Activated CD4-positive, CD25-positive, alpha-beta regulatory T cell treated with anti-CD3 and anti-CD28 coated beads, Interleukin-2, amount 50 U/mL, for 72 hours (primary cell): ENCODE results near the gene GPR180.

Experiments used
- DNase-seq: peaks from one replicate; pipeline ENCODE4 v3.0.0; 2021

GPR180 gene

GRCh38 chr13:94656766-94657165 lies 55.1 kb downstream of the GPR180 start:
- no peak for DNase-seq

GRCh38 chr13:94657167-94657566 lies 55.5 kb downstream of the GPR180 start:
- no peak for DNase-seq

GRCh38 chr13:94658926-94659597 lies 57.4 kb downstream of the GPR180 start:
- no peak for DNase-seq

- no peak for DNase-seq
Measured at GRCh38 chr13:94659598-94659946, 57.9 kb downstream of the GPR180 start.

GRCh38 chr13:94660695-94661326 lies 59.2 kb downstream of the GPR180 start:
- no peak for DNase-seq

- no peak for DNase-seq
Measured at GRCh38 chr13:94661406-94661805, 59.7 kb downstream of the GPR180 start.

GRCh38 chr13:94662274-94662945 lies 60.8 kb downstream of the GPR180 start:
- no peak for DNase-seq

- no peak for DNase-seq
Measured at GRCh38 chr13:94664889-94665288, 63.2 kb downstream of the GPR180 start.

- no peak for DNase-seq
Measured at GRCh38 chr13:94666065-94666464, 64.4 kb downstream of the GPR180 start.

- no peak for DNase-seq
Measured at GRCh38 chr13:94667190-94667589, 65.5 kb downstream of the GPR180 start.

- no peak for DNase-seq
Measured at GRCh38 chr13:94672400-94672799, 70.7 kb downstream of the GPR180 start.

GRCh38 chr13:94673851-94674250 lies 72.2 kb downstream of the GPR180 start:
- DNase-seq = no peak

- DNase-seq = peak; percentile 51
Measured at GRCh38 chr13:94674609-94675348, 73.1 kb downstream of the GPR180 start.

GRCh38 chr13:94677799-94678198 lies 76.1 kb downstream of the GPR180 start:
- no peak for DNase-seq

GRCh38 chr13:94678845-94679244 lies 77.2 kb downstream of the GPR180 start:
- no peak for DNase-seq

- no peak for DNase-seq
Measured at GRCh38 chr13:94679614-94680013, 78.0 kb downstream of the GPR180 start.

- no peak for DNase-seq
Measured at GRCh38 chr13:94682229-94682628, 80.6 kb downstream of the GPR180 start.

- DNase-seq = no peak
Measured at GRCh38 chr13:94683409-94683808, 81.8 kb downstream of the GPR180 start.
